GM15510 (cell line): Measurements from ENCODE around the gene ZNF778.

Source experiments
- POLR2A ChIP-seq: IDR thresholded peaks from 3 replicates; pipeline ENCODE4 v1.6.1; 2011; ENCODE audit warnings: borderline replicate concordance; ENCODE audit not compliant: insufficient read length; ENCODE audit errors: extremely low read depth

ZNF778 gene

GRCh38 chr16:89285381-89285780, 67.9 kb downstream of the ZNF778 start:
- TF ChIP-seq POLR2A, result no peak

DNA sequence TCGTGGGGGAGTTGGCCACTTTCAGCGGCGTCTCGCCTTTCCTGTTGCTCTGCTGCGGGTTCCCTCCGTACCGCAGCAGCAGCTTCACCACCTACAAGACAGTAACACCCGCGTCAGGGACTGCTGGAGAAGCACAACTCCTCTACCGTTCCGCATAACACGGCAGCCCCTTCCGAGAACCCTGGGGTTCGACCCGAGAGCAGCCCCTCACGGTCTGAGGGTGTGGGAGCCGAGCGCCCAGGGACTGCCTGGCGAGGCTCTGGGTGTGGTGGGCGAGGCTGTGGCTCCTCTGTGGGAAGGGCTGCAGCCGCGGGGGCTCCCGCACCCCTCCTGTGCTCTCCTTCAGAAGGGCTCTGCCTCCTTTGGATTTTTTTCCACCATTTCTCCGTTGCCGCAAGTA, 68.6 kb downstream of the ZNF778 start:
- TF ChIP-seq POLR2A, result no peak
